GM21390 (cell line): ENCODE results near the gene TMEM91.
"Not testable (repeated sequence)": the region's sequence is repeated elsewhere in the genome, so short reads cannot be mapped to it uniquely, and the experiment has no call there.

Experiments
- ATAC-seq: cut with Tn5 transposase; IDR thresholded peaks from one replicate; pipeline ENCODE4 v1.9.1; 2021; ENCODE audit not compliant: unreplicated experiment

The TMEM91 gene

DNA sequence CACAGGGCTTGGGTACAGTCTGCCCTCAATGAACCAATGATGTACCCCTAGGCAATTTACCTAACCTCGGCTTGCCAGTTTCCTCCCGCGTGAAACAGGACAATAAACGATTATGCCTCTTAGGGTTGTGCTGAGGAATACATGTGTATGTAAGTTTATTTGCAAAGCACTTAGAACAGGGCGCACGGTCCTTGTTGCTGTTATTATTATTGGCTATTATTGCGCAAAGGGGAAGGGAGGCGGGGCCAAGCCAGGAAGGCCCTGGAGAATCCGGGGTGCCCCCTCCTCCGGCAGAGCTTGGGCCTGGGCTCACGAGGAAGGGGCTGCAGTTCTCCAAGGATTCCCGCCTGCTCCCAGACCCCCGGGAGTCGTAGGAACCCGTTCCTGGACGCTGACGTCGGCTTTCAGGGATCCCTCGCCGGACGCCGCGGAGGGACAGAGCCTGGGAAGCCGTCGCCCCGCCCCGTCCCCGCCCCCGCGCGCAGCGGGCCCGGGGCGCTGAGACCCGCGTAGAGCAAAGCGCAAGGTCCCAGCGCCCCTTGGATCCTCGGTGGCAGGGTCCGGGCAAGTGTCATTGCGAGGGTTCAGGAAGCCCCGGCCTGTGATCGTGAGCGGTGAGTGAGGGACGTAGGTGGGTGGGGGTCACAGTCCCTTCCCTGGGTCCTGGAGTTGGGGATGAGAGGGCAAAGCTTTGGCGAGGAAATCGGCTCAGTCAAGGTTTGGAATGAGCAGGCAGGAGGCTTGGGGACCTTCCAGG is at the start of gene TMEM91:
TSS of gene TMEM91 (plus strand) at position 293 of the 757 bp plus-strand sequence. CDS start 1,777 bp downstream, outside the sequence.
- no peak for ATAC-seq

DNA sequence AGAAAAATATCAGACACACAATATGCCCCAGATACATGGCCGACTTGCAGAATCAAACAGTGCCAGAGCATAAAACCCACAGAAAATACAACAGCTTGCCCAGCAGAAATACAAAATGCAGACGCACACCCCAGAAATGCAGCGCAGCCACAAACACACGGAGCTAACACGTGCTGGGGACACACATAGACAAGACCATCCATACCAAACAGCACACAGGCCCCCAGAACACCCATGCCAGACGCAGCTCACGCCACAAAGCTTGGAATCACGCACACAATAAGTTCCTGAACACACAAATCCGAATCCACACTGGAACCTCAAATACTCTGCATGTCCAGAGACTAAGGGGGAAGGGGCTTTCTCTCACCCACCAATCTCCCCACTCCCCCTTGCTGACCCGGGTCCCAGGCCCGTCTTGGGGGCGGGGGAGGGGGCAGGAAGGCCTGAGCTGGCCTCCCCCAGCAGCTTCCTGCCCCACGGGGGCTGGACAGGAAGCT is 49.2 kb upstream of the TMEM91 start:
- ATAC-seq = no peak

DNA sequence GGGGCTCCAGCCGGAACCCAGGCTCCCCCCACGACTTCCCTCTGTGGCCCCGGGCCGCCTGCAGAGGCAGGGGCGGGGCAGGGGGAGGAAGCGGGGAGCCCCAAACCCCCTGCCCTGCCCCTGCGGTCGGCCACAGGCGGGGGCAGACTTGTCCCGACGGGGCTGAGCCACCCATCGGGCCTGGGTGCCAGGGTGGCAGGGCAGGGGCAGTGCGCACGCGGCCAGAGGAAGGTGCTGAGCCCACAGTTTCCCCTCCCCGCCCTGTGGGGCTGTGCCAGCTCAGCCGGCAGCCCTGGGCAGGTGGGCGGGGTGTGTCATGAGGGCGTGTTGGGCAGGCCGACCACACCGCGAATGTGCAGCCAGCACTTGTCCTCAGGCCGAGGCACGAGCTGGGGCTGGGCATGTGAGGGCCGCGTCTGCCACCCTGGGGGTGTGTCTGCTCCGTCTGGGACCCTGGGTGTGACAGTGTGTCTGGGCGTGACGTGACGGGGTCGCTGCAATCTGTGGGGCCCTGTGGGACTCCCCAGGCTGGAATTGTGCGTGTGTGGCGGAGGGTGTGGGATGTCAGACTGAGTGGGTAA is 48.7 kb upstream of the TMEM91 start:
- peak; percentile 46 for ATAC-seq

DNA sequence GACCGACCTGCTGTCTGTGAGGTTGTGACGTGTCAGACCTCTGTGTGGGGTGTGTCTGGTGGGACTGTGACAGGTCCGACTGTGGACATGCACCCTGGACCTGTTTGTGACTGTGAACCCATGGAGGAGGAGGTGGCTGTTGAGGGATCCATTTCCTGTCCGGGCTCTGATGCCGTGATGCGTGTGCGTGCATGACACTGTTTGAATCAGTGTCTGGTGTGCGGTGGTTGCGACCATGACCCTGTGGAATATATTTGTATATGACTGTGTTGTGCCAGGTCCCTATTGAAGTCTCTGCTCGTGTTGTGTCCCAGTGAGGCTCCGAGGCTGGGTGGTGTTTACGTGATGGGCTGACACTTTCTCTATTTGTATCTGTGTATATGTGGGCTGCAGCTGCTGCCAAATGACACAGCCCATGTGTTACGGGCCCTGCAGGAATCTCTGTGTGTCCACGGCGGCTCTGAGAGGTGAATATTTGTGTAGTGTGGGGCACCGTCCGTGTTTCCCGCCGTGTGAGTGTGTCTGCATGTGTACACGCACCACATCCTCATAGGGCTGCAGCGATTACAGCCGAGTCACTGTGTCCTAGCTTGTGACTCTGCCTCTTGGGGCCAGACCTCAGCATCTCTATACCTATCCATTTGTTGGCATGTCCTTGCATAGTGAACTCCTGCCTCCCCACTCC is 48.0 kb upstream of the TMEM91 start:
- peak; percentile 12 for ATAC-seq

DNA sequence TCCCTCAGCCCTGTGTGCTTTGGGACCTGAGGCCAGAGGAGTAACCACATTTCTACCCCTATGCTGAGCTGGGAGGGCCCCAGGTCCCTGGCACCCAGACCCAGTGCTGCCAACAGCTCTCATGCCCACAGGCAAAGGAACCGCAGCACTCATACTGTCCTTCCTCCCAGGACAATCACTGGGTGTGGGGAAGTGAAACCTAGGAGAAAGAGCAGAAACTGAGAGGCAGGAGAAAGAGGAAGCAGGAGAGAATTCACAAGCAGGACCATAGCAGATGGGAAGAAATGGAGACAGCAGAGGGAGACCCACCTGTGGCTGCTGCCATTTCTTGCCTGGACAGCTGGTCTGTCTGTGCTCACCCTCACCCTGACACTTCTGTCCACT is 47.5 kb upstream of the TMEM91 start:
- no peak for ATAC-seq

DNA sequence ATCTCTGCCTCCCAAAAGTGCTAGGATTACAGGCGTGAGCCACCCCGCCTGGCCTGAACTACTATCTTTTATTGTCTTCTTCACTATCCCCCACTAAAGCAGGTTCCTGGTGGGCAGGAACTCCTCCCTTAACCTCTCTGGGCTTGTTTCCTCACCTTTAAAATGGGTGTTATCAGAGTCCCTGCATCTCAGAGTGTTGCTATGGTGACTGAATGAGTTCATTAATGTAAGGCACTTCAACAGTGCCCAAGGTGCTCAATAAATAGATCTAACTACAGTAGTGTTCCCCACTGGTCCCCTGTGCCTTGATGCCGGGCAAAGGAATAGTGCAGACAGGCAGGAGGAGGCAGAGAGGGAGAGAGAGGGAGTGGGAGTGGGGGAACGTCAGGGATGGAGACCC is 45.9 kb upstream of the TMEM91 start:
- ATAC-seq = no peak

DNA sequence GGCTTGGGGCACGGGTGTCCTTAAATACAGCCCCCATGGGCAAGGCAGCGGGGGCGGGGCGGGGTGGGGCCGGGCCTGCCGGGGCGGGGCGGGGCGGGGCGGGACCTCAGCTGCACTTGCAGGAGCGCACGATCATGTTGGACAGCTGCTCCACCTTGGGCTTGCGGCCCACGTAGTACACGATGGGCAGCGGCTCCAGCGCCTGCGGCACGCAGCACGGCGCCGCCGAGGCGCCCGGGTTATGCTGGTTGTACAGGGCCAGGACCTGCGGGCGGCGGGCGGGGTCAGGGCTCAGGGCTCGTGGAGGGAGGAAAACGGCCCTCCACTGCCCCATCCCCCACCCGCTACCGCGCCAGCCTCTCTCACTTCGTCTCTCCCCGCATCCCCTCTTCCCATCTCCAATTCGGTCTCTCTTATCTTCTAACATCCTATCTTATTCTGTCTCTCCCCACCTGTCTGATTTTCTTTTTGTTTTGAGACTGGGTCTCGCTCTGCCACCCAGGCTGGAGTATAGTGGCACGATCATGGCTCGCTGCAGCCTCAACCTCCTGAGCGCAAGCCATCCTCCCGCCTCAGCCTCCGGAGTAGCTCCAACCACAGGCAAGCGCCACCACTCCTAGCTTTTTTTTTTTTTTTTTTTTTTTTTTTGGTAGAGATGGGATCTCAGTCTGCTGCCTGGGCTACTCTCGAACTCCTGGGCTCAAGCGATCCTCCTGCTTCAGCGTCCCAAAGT is 45.2 kb upstream of the TMEM91 start:
- no peak for ATAC-seq

DNA sequence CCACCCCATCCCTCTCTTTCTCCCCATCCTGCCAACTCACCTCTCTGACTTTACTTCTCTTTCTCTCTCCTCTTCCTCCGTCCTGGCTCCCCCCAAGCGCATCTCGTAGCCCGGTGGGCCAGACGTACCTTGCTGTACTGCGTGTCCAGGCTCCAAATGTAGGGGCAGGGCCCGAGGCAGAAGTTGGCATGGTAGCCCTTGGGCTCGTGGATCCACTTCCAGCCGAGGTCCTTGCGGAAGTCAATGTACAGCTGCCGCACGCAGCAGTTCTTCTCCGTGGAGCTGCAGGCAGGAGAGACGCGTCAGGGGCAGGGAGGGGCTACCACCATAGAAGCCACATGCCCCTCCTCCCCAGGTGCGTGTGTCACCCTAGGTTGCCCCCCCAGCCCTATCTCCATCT is 44.3 kb upstream of the TMEM91 start:
- no peak for ATAC-seq

DNA sequence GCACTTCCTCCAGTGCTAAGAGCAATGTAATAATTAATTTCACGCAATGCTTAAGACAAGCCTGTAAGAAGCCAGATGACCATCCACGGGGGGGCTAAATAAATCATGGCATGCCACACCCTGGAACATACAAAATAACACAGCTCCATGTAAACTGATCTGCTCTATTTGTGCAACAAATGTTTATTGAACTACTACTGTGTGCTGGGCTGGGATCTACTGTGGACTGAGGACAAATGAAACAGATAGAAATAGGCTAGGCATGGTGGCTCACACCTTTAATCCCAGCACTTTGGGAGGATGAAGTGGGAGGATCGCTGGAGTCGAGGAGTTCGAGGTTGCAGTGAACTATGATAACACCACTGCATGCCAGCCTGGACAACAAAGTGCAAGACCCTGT is 43.9 kb upstream of the TMEM91 start:
- ATAC-seq = no peak

DNA sequence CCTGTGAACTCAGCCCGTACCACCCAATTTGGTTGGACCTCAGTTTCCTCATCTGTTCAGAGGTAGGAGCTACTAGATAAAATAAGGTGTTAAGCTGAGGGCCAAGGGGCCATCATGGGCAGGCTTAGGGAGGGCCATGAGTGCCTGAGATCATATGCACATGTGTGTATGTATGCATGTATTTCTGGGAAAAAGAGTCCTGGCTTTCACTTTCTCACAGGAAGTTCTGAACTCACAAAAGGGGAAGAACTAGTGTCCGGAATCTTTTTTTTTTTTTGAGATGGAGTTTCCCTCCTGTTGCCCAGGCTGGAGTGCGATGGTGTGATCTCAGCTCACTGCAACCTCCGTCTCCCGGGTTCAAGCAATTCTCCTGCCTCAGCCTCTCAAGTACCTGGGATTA is 41.5 kb upstream of the TMEM91 start:
- ATAC-seq = no peak

DNA sequence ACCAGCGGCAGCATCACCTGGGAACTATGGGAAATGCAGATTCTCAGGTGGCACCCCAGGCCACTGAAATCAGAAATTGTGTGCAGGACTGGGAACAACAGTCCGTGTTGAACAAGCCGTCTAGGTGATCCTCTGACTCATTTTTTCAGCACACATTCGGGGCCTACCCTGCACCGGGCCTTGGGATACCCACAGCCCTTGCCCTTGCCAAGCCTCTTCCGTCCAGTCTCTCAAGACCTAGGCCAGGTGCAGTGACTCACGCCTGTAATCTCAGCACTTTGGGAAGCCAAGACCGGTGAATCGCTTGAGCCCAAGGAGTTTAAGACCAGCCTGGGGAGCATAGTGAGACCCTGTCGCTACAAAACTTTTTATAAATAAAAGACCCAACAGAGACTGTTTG is 40.9 kb upstream of the TMEM91 start:
- no peak for ATAC-seq

DNA sequence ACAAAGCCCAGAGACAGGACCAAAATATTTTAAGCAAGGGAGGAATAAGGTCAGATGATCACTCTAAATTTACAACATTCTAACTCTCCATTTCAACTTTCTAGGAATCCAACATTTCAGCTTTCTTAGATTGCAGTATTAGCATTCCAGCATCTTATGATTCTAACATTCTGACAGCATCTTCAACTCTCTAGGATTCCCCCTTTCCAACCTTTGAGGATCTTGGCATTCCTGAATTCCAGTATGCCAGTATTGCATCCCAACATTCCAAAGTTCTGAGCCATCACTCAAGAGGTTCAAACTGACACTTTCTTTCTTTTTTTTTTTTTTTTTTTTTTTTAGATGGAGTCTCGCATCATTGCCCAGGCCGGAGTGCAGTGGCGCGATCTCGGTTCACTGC is 36.4 kb upstream of the TMEM91 start:
- no peak for ATAC-seq

DNA sequence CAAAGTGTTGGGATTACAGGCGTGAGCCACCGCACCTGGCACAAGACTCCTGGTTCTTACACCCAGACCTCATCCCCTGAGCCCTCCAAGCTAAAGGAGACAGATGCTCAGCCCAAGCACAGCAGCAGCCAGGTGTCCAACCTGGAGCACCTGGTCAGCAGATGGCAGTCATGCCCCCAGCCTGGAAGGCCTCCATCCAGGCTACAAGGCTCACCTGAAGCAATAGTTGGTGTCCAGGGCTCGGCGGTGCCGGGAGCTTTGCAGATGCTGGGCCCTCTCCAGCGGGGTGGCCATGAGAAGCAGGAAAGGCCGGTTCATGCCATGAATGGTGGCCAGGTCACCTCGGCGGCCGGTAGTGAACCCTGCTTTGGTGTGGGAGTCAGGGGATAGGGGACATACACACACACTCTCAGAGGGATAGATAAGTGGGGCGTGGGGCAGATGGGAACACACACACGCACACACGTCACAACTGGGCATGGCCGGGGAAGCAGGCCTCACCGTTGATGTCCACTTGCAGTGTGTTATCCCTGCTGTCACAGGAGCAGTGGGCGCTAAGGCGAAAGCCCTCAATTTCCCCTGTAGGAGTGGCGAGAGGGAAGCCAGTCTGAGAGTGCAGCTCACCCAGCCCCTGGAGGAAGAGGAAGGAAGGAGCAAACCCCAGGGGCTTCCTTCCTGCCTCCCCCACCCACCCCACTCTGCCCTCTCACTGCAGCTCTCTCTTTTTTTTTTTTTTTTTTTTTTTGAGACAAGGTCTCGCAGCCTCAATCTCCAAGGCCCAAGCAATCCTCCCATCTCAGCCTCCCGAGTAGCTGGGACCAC is 34.5 kb upstream of the TMEM91 start:
- ATAC-seq = no peak

DNA sequence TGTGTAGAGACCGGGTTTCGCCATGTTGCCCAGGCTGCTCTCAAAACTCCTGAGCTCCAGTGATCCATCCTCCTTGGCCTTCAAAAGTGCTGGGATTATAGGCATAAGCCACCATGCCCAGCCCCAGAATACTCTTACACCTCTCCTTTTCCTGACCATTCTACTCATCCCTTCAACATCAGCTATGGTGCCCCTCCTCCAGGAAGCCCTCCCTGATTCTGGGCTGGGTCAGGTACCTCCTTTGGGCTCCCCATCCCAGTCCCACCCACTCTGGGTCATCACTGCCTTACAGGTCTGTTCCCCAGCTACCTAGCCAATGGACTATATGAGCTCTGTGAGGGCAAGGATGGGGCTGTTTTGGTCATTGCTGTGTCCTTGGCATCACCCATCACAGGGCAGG is 32.2 kb upstream of the TMEM91 start:
- no peak for ATAC-seq

DNA sequence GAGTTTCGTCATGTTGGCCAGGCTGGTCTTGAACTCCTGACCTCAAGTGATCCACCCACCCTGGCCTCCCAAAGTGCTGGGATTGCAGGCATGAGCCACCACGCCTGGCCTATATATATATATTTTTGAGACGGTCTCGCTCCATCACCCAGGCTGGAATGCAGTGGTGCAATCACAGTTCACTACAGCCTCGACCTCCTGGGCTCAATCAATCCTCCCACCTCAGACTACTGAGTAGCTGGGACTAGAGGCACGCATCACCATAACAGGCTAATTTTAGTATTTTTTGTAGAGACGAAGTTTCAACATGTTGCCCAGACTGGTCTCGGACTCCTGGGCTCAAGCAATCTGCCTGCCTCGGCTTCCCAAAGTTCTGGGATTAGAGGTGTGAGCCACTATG is 29.4 kb upstream of the TMEM91 start:
- not testable (repeated sequence) for ATAC-seq

DNA sequence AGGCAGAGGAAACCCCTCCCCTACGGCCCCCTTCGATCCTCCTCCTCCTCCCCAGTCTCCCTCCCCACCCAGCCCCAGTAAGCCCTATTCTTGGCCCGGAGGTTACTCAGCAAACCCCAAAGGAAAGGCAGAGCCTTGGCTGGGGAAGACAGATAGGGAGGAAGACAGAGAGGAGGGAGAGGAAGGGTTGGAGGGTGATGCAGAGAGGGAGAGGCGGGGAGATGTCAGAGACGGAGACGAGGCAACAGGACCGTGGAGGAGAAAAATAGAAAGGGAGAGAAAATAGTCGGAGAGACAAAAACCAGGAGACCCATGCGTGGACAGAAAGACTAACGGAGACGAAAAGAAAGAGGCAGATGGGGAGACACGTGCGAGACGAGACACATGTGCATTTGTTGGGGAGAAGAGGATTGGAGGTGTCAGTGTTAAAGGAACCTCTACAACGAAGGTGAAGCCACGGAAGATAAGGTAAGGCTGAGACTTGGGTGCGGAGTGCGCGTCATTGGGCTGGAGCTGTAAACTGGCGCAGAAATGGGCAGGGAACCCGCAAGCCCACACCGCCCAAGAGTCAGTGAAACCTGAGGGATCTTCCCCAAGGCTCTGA is 25.5 kb upstream of the TMEM91 start:
- ATAC-seq = no peak

DNA sequence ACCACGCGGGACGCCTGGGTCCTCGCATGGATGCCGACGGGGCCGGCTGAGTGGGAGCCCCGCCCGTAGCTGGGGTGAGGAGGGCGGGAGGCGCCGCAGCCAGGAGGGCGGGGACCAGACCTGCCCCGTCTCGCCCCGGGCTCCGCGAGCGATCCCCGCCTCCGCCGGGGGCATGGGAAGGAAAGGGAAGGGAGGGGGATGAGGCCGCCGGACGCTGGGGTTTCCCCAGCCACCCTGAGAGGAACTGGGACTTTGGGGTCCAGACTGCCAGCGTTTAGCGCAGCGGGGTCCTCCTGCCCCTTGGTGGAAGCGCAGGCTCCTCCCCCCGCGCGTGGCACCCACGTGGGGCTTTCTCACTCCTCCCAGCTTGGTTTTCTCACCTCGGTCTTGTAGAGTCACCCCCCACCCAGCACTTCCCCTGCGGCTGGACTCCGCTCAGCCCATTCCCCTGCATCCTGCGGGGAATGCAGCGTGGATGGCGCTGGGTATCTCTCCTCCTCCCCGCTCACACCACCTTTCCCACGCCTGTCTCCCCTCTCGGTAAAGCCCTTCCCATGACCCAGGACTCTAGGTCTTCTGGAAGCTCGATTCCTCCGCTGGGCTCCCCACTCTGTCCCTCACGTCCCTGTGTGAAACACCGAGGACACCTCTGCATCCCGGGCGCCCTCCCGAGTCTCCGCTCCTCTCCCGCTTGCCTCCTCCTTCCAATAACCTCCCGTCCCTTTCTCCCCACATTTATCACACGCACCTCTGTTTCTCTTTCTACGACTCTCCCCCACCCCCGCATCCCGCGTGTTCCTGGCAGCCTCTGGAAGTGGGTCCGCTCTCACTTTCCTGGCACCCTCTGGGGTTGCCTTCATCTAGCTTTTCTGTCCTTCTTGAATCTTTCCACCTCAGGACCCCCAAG is 24.7 kb upstream of the TMEM91 start:
- ATAC-seq = peak; percentile 48

DNA sequence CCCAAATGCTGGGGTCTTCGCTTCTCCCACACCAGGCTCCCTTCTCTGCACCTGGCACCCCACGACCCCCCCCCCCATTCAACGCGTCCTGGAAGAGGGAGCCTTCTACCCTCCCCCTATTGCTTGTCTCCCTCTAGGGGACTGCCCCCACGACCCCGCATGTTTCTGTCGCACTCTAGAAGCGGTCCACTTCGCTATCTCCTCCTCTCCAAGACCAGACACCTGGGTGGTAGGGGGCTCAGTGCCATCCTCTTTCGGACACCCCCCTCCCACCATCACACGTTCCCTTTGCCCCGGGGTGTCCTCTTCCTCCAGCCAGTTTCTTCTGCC is 24.1 kb upstream of the TMEM91 start:
- no peak for ATAC-seq
